Sigmoid colon (tissue), 4 donors: ENCODE results near the gene WDR4.

ENCODE experiments used
- POLR2A ChIP-seq, 2 donors: fragments of 450-650 bp; IDR thresholded peaks; one replicate each; pipeline ENCODE4 v1.6.1; 2016; ENCODE audit warnings: antibody characterized with exemption in 2 of 2, mild to moderate bottlenecking in 2 of 2, moderate library complexity in 2 of 2
- POLR2AphosphoS5 ChIP-seq, 4 donors: sonication (generic); formaldehyde crosslinking; IDR thresholded peaks; one replicate each; pipeline ENCODE4 v1.6.1; 2017; ENCODE audit warnings: antibody characterized with exemption in 4 of 4
- TF ChIP-seq, protein P1 (sequence below), 4 experiments: fragments of 450-650 bp in 3 of 4; fragments of 200-600 bp in 1 of 4; IDR thresholded peaks; one replicate each; pipeline ENCODE4 v1.5.1; 2016 to 2019; ENCODE audit warnings: antibody characterized with exemption in 4 of 4, mild to moderate bottlenecking in 3 of 4, moderate library complexity in 2 of 4

GRCh38 chr21:42849759-42850412 lies 29.5 kb downstream of the WDR4 start:
- TF ChIP-seq POLR2AphosphoS5 (IDR thresholded peaks at IDR 0.05): no peak
- TF ChIP-seq, protein P1, sequence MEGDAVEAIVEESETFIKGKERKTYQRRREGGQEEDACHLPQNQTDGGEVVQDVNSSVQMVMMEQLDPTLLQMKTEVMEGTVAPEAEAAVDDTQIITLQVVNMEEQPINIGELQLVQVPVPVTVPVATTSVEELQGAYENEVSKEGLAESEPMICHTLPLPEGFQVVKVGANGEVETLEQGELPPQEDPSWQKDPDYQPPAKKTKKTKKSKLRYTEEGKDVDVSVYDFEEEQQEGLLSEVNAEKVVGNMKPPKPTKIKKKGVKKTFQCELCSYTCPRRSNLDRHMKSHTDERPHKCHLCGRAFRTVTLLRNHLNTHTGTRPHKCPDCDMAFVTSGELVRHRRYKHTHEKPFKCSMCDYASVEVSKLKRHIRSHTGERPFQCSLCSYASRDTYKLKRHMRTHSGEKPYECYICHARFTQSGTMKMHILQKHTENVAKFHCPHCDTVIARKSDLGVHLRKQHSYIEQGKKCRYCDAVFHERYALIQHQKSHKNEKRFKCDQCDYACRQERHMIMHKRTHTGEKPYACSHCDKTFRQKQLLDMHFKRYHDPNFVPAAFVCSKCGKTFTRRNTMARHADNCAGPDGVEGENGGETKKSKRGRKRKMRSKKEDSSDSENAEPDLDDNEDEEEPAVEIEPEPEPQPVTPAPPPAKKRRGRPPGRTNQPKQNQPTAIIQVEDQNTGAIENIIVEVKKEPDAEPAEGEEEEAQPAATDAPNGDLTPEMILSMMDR (IDR thresholded peaks at IDR 0.05): no peak
- no peak for TF ChIP-seq POLR2A (IDR thresholded peaks at IDR 0.05)
